C4-2B (cell line): Measurements from ENCODE around the gene MYO9B.
"Not testable (repeated sequence)": the region's sequence is repeated elsewhere in the genome, so short reads cannot be mapped to it uniquely, and the experiment has no call there.

ENCODE experiments used
- H3K27ac ChIP-seq: fragments of 450-650 bp; 2 replicates; pipeline ENCODE4 v1.5.1; 2017
- CTCF ChIP-seq: fragments of 450-650 bp; conservative IDR thresholded peaks from 2 replicates; pipeline ENCODE4 v1.5.1; 2017; ENCODE audit warnings: mild to moderate bottlenecking
- ZFX ChIP-seq: fragments of 450-650 bp; IDR thresholded peaks from 2 replicates; pipeline ENCODE4 v1.6.1; 2017

MYO9B gene

DNA sequence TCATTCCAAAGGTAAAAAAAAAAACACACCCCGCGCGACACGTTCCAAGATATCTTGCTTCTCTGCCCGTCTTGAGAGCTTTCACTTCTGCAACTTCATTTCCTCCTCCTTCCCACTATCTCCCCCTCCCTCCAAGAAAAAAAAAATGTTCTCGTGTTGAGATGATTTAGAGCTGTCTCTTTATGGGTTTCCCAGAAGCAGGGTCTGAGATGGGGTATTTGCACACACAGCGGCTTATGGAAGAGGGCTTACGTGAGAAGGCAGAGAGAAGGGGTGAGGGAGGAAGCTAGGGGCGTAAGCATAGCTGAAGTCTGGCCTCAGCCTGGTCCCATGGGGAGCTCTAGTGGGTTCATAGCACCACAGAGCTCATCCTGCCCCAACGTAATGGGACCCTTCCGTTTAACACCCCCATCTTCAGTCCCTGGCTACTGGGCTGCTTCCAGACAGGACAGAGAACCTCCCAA is 108.3 kb downstream of the MYO9B start:
- TF ChIP-seq CTCF (no peak), ZFX (no peak)
- H3K27ac ChIP-seq, result no peak overlapping the region

GRCh38 chr19:17184371-17184841 is 108.8 kb downstream of the MYO9B start:
- no peak overlapping the region for H3K27ac ChIP-seq
- TF ChIP-seq CTCF, result no peak
- TF ChIP-seq ZFX, result no peak

DNA sequence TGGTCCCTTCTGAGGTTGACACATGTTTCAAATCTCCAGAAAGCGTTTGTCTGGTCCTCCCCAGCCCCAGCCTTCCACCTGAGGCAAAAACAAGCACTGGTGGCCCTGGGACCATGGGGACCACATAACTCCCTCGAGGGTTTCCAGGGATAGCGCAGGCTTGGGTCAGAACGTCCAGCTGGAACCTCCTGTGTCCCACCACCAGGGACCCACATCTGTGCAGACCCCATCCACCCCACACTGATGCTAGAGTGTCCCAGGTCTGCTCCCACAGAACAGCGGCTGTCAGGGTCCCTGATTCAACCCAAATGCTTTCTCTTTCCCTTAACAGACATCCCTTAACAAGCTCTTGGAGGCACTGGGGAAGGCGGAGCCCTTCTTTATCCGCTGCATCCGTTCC is 110.0 kb downstream of the MYO9B start:
- H3K27ac ChIP-seq, result no peak overlapping the region
- TF ChIP-seq ZFX (no peak), CTCF (no peak)

GRCh38 chr19:17191736-17192135 is 116.2 kb downstream of the MYO9B start:
- not testable (repeated sequence) for H3K27ac ChIP-seq

GRCh38 chr19:17192751-17193150 is 117.2 kb downstream of the MYO9B start:
- no peak overlapping the region for H3K27ac ChIP-seq
- TF ChIP-seq CTCF, result no peak
- no peak for TF ChIP-seq ZFX

- TF ChIP-seq ZFX, result no peak
- no peak for TF ChIP-seq CTCF
- no peak overlapping the region for H3K27ac ChIP-seq
These were observed 119.0 kb downstream of the MYO9B start for GRCh38 chr19:17194608-17195007.

- no peak for TF ChIP-seq ZFX
- no peak for TF ChIP-seq CTCF
These were observed 119.5 kb downstream of the MYO9B start for GRCh38 chr19:17195106-17195505.

GRCh38 chr19:17196610-17197009 is 121.0 kb downstream of the MYO9B start:
- no peak for TF ChIP-seq ZFX
- no peak for TF ChIP-seq CTCF
- H3K27ac ChIP-seq, result no peak overlapping the region

More at GRCh38 chr19:17195106-17195505, 119.5 kb downstream of the MYO9B start:
- no peak overlapping the region for H3K27ac ChIP-seq
